NCI-H2081 treated with DMSO at 0.1 percent for 48 hours (cell line): ENCODE results near the gene PRSS38.

ENCODE experiments used
- DNase-seq: peaks from one replicate; lab custom pipeline; 2025; lab: John Stamatoyannopoulos, UW

The PRSS38 gene

GRCh38 chr1:227815468-227816409 lies at the start of gene PRSS38:
PRSS38 (plus strand) TSS chr1:227815675; CDS start chr1:227815717, 42 bp downstream.
- DNase-seq, result no peak

GRCh38 chr1:227766015-227766634 lies 49.4 kb upstream of the PRSS38 start:
- DNase-seq, result peak; percentile 89

GRCh38 chr1:227766653-227767277 lies 48.7 kb upstream of the PRSS38 start:
- no peak for DNase-seq

GRCh38 chr1:227767401-227768124 lies 47.9 kb upstream of the PRSS38 start:
- no peak for DNase-seq

GRCh38 chr1:227768125-227768439 lies 47.4 kb upstream of the PRSS38 start:
- DNase-seq, result no peak

GRCh38 chr1:227768640-227769039 lies 46.8 kb upstream of the PRSS38 start:
- no peak for DNase-seq

- DNase-seq, result no peak
Measured at GRCh38 chr1:227769047-227769935, 46.2 kb upstream of the PRSS38 start.

- DNase-seq, result no peak
Measured at GRCh38 chr1:227769936-227770494, 45.5 kb upstream of the PRSS38 start.

GRCh38 chr1:227770812-227771211 lies 44.7 kb upstream of the PRSS38 start:
- no peak for DNase-seq

GRCh38 chr1:227771326-227771725 lies 44.1 kb upstream of the PRSS38 start:
- DNase-seq, result no peak

GRCh38 chr1:227771771-227772170 lies 43.7 kb upstream of the PRSS38 start:
- DNase-seq, result no peak

GRCh38 chr1:227773558-227773957 lies 41.9 kb upstream of the PRSS38 start:
- DNase-seq, result no peak

GRCh38 chr1:227774051-227774731 lies 41.3 kb upstream of the PRSS38 start:
- DNase-seq, result no peak

GRCh38 chr1:227774821-227775661 lies 40.4 kb upstream of the PRSS38 start:
- DNase-seq, result no peak

- DNase-seq, result no peak
Measured at GRCh38 chr1:227775841-227776240, 39.6 kb upstream of the PRSS38 start.

GRCh38 chr1:227776331-227776771 lies 39.1 kb upstream of the PRSS38 start:
- DNase-seq, result no peak

GRCh38 chr1:227777156-227777555 lies 38.3 kb upstream of the PRSS38 start:
- no peak for DNase-seq

GRCh38 chr1:227777646-227778045 lies 37.8 kb upstream of the PRSS38 start:
- no peak for DNase-seq

GRCh38 chr1:227778401-227778947 lies 37.0 kb upstream of the PRSS38 start:
- DNase-seq, result no peak
